ENCODE data around the gene PTGES.

Gene PTGES

GRCh38 chr9:129740666-129741464 lies 12.0 kb downstream of the PTGES start:
- no peak for DNase-seq

DNA sequence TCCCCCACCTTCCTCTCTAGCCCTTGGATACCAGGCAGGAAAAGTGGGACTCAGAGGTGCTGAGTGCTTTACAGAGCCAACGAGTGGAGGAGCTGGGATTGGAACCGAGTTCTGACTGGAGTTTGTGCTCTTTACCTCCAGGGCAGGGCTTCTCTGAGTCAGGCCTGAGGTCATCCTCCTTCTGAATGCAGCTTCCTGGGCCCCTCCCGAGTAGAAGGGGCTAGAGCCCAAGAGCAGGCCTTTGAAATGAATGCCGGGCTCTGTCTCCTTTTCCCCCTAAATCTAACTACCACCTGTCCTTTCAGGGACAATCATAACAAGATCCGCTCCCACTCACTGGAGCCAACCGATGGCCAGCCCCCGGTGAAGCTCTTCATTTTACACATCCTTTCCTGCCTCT lies 12.7 kb downstream of the PTGES start:
- no peak for DNase-seq

DNA sequence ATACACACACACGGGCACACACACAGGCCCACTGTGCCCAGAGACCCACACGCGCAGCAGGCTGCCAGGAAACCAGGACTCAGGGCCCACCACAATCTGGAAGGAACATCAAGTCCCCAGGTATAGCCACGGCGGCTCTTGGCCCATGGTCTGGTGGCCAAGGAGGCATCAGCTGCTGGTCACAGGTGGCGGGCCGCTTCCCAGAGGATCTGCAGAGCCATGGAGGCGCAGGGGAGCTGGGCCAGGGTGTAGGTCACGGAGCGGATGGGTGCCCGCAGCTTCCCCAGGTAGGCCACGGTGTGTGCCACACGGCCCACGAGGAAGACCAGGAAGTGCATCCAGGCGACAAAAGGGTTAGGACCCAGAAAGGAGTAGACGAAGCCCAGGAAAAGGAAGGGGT lies 13.4 kb downstream of the PTGES start:
- DNase-seq = no peak

DNA sequence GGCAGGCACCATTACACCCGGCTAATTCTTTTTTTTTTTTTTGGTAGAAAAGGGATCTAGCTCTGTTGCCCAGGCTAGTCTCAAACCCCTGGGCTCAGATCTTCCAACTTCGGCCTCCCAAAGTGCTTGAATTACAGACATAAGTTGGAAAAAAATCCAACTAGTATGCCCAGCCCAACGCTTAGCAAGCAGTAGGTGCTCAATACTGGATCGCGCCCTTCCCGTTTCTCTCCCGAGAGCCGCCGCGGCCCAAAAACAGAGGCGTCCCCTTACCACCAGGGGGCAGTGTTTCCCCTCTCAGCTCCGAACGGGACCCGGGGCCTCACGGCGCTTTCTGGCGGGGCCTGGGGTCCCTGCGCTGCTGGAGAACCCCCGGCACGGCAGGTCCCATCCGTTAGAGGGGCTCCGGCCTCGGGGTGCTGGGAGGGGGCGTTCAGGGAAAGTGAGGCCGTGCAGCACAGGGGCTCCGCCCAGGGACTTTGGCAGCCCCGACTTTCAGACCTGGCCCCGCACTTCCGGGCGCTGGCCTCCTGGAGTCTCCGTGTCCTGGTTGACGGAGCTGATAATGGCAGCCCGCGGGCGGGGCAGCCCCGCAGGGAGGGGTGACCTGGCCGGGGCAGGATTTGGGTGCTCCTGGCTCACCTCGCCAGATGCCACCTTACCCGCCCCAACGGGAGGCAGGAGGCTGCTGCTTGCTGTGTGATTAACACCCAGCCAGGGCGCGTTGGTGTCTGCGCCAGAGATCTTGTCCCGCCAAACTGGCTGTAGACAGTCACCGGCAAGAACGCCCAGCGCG lies 15.2 kb downstream of the PTGES start:
- DNase-seq = peak; percentile 89

GRCh38 chr9:129736334-129736733 lies 16.5 kb downstream of the PTGES start:
- DNase-seq = no peak

DNA sequence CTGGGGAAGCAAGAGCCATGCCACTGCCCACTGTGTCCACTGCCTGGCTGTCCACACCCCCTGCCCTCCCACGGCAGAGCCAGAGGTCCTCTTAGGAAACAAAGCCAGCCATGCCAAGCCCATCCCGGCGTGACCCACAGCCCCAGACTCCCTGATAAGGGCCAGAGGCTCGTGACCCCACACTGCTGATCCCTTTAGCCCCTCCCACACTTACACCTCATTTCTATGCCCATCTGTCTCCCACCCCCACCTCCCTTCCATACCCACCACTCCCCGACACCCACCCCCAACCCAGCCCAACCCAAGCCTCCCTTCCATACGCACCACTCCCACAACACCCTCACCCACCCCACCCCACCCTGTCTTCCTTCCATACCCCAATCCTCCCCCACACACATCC lies 17.3 kb downstream of the PTGES start:
- DNase-seq = no peak

DNA sequence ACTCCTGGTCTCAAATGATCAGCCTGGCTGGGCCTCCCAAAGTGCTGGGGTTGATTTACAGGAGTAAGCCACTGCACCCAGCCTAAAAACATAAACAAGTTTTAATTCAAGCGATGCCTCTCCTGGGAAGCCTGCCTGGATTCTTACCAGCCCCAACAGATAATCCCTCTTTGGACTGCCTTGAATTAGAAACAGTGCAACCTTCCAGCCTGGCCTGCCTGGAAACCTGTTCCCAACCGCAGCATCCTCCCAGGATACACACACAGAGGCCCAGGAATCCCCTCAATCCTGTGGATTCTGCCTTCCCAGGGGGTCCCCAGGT lies 19.2 kb downstream of the PTGES start:
- DNase-seq = no peak

DNA sequence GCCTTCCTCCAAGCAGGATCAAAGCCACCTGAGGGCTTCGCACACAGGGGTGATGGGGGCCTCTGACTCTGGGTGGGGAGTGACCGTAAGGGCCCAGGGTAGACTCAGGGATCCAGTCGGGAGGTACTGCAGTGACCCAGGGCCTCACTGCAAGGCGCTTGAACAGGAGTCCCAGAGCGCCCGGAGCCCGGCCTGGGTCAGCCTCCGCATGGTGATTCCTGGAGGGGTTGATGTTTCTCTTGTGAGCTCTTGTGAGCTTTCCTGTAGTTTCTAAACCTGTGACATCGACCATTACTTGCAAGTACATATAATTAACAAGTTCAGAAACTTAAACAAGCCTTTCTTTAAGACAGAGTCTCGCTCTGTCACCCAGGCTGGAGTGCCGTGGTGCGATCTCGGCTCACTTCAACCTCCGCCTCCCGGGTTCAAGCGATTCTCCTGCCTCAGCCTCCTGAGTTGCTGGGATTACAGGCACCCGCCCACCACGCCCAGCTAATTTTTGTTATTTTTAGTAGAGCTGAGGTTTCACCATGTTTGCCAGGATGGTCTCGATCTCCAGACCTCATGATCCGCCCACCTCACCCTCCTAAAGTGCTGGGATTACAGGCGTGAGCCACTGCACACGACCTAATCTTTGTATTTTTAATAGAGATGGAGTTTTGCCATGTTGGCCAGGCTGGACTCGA lies 19.8 kb downstream of the PTGES start:
- no peak for DNase-seq

- no peak for DNase-seq
Measured at GRCh38 chr9:129732100-129732499, 20.7 kb downstream of the PTGES start.

DNA sequence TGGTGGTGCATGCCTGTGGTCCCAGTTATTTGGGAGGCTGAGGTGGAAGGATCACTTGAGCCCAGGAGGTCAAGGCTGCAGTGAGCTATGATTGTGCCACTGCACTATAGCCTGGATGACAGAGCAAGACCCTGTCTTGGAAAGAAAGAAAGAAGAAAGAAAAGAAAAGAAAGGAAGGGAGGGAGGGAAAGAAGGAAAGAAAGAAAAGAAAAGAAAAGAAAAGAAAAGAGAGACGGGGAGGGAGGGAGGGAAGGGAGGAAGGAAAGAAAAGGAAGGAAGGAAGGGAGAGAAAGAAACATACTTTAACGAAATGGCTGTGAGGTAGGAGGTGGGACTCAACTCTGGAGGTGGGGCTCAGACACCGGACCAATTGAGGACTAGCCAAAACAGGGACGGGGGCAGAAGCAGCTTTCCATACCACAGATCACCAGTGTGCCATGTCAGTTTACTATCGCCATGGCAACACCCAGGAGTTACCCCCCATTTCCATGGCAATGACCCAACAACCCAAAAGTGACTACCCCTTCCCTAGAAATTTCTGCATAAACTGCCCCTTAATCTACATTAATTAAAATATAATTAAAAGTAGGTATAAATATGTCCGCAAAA lies 21.3 kb downstream of the PTGES start:
- no peak for DNase-seq

GRCh38 chr9:129728744-129729143 lies 24.1 kb downstream of the PTGES start:
- DNase-seq = no peak

DNA sequence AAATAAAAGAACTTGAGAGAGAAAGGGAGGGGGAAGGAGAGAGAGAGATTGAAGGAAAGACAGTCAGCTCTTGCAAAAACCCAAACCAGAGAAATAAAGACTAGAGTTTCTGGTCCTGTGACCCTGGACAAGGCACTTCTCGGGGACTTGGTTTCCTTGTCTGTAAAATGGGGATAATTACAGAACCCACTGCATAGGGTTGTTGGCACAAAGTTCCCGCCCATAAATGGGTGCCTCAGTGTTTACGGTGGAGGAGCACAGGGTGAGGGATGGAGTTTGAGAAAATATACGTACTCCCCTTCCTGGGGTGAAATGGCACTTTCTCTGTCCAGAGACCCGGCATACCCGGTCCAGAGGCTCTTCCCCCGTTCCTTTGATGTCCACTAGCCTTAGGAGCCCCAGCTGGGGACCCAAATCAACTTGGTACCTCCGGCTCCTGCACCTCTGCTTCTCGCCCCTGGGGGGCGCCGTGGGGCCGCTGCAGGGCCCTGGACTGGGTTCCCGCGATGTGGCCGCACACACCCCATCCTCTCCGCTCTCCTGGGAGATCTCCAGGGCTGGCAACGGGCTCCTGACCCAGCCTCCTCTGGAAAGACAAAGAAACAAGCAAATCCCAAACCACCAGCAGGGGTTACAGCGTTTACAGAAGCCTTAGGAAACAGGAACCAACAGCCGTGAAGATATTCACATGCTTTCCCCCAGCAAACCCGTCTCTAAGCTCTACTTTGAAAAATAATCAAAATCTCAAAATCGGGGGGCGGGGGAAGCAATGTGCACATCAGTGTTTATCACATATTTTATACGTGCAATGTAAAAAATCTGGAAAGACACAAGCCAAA lies 26.3 kb downstream of the PTGES start:
- peak; percentile 71 for DNase-seq

- no peak for DNase-seq
Measured at GRCh38 chr9:129725795-129726251, 27.0 kb downstream of the PTGES start.

DNA sequence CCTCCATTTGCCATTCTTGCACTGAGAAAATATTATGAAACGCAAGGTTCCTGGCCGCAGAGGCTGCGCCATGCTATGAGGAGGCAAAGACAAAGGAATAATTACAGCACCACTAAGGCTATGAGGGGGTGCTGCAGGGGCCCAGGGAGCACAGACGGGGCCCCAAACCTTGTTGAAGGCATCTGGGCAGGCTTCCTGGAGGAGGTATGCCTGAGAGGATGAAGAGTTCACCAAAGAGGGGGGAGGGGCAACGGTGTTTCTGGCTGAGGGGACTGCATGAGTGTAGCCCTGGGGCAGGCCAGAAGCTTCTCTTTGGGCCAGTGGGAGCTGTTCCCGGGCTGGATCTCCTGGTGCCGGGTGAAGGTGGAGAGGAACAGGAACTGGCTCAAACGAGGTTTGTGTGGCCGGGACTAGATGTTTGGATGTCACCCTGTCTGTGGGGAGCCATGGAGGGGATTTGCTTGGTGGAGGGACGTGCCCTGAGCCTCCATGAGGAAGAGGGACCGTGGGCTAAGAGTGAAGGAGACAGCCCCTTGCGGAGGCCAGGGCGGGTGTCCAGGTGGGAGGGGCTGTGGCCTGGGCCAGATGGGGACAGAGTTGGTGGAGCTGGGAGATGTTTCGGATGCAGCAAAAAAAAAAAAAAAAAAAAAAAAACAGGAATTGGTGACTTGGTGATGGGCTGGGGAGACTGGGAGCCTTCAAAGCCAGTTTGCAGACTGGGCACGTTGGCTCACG lies 28.2 kb downstream of the PTGES start:
- DNase-seq = no peak

DNA sequence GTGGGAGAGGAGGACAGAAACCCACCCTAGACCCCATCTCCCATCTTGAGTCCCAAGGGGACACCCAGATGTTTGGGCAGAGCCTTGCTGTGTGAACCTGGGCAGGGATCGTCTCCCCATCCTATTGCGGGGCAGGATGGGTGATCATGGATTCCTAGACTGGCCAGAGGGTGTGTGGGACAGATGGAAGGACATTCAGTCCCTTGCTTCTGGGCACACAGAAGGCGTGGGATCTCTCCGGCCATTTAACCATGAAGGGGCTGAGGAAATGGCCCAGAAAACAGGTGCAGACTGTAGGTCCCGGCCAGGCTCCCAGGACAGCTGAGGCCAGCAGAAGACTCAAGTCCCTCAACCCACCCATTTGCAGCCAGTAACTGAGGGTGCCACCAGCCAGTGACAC lies 29.9 kb downstream of the PTGES start:
- DNase-seq = no peak

DNA sequence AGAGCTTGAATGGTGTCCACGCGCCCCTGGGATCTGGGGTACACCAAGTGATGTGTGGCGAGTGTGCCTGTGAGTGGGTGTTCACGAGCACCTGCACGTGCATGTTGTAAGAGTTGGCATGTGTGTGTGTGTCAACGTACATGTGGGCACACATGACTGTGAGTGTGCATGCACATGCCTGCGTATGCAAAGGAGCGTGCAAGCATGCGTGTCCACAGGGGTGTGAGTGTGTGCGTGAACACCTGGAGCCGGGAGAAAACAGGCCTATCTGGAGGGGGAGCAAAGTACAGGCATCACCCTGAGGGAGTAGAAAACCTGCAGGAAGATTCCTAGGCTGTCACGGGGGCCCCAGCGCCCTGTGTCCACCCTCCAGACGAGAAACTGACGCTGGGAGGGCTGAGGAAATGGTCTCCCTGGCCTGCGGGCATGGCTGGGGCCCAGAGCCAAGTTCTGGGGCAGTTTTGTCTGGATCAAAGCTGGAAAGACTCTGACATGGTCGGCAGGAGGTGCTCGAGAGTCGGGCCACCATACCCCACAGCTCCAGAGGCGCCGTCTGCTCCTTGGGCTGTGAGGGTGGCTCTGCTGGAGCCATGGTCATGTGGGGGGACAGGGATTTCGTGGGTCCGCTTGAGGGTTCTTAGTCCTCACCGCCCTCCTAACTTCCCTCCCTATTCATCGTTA lies 31.8 kb downstream of the PTGES start:
- DNase-seq = no peak

DNA sequence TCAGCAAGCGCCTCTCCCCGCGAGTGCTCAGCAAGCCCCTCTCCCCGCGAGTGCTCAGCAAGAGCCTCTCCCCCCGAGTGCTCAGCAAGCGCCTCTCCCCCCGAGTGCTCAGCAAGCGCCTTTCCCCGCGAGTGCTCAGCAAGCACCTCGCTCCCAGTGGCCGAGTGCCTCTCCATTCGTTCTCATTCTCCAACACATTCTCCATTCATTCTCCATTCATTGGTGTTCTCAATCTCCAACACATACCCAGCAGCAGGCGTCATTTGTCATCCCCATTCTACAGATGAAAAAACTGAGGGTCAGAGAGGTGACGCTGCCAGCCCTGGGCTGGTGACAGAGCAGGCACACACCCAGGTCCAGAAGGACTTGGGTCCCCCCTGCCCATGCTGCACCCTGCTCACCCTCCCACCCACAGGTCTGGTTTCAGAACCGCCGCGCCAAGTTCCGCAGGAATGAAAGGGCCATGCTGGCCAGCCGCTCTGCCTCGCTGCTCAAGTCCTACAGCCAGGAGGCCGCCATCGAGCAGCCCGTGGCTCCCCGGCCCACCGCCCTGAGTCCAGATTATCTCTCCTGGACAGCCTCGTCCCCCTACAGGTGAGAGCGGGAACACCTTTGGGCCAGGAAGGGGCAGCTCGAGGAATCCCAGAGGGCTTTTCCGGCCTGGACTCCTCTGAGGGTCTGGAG lies 32.5 kb downstream of the PTGES start:
- no peak for DNase-seq

- DNase-seq = no peak
Measured at GRCh38 chr9:129719135-129719534, 33.7 kb downstream of the PTGES start.

- DNase-seq = no peak
Measured at GRCh38 chr9:129718647-129719046, 34.2 kb downstream of the PTGES start.

DNA sequence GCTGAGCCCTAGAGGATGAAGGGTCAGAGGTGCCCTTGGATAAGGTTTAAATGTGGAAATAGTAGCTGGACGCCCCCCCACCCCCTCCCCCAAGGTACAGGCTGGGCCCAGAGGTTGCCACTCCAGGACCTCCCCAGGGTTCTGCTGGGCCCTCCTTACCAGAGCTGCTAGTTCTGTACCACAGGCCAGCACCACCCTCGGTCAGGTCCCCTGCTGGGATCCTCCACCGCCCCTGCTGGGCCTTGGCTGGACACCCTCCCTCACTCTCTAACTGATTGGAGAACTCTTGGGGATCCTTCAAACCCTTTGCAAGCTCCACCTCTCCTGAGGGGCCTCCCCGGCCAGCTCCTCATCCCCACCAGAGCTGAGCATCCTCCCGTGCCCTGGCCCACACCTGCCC lies 34.9 kb downstream of the PTGES start:
- DNase-seq = no peak

DNA sequence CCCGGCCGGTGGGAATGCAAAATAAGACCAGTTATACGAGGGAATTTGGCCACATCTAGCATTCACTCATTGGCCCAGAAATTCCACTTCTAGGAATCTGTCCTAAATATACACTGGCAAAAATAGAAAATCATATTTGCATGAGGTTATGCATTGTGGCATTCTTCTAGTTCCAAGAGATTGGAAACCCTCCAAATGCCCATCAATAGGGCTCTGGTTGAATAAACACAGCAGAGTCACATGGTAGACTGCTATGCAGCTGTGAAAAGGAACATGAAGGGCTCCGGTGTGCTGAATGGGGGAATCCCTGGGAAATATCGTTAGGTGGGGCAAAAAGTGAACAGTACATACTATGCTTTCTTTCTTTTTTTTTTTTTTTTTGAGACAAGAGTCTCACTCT lies 36.8 kb downstream of the PTGES start:
- DNase-seq = no peak

Measured in activated CD4-positive, alpha-beta T cell treated with anti-CD3 and anti-CD28 coated beads, Interleukin-2, Interleukin-6, amounts not matched to agents 100 ng/mL and 50 ng/mL, durations not matched to agents 16 hours and 8 hours (primary cell).